Liver (tissue), 3 donors: ENCODE measurements around the gene PLB1.

Experiments used
- ATF3 ChIP-seq: IDR thresholded peaks from 2 replicates; pipeline ENCODE4 v1.6.1; 2016; ENCODE audit warnings: antibody characterized with exemption
- CTCF ChIP-seq: fragments of 150-350 bp; IDR thresholded peaks from 2 replicates; pipeline ENCODE4 v1.5.1; 2017; ENCODE audit warnings: improper control_type of control experiment, low read depth, low read length; ENCODE audit not compliant: missing input control
- EGR1 ChIP-seq, 2 donors: IDR thresholded peaks; 2 replicates each; pipeline ENCODE4 v1.6.1; 2016 to 2018; ENCODE audit warnings: antibody characterized with exemption in 2 of 2, low read depth in 2 of 2
- FOXA1 ChIP-seq: IDR thresholded peaks from 2 replicates; pipeline ENCODE4 v1.6.1; 2016; ENCODE audit warnings: antibody characterized with exemption
- HNF4G ChIP-seq: IDR thresholded peaks from 2 replicates; pipeline ENCODE4 v1.6.1; 2016; ENCODE audit warnings: antibody characterized with exemption
- JUND ChIP-seq, 2 donors: IDR thresholded peaks; 2 replicates each; pipeline ENCODE4 v1.6.1; 2016; ENCODE audit warnings: antibody characterized with exemption in 2 of 2
- MAX ChIP-seq: IDR thresholded peaks from 2 replicates; pipeline ENCODE4 v1.6.1; 2016; ENCODE audit warnings: antibody characterized with exemption
- RAD21 ChIP-seq, 2 donors: IDR thresholded peaks; 2 replicates each; pipeline ENCODE4 v1.6.1; 2016; ENCODE audit warnings: antibody characterized with exemption in 2 of 2, mild to moderate bottlenecking in 2 of 2
- REST ChIP-seq: IDR thresholded peaks from 2 replicates; pipeline ENCODE4 v1.6.1; 2016; ENCODE audit warnings: antibody characterized with exemption, mild to moderate bottlenecking
- RXRA ChIP-seq, 2 donors: IDR thresholded peaks; 2 replicates each; pipeline ENCODE4 v1.6.1; 2017 to 2018; ENCODE audit warnings: antibody characterized with exemption in 2 of 2, mild to moderate bottlenecking in 1 of 2
- SP1 ChIP-seq: IDR thresholded peaks from 2 replicates; pipeline ENCODE4 v1.6.1; 2018; ENCODE audit warnings: antibody characterized with exemption, mild to moderate bottlenecking
- TAF1 ChIP-seq: conservative IDR thresholded peaks from 2 replicates; pipeline ENCODE4 v1.6.1; 2016; ENCODE audit warnings: antibody characterized with exemption, mild to moderate bottlenecking
- YY1 ChIP-seq: IDR thresholded peaks from 2 replicates; pipeline ENCODE4 v1.6.1; 2016; ENCODE audit warnings: antibody characterized with exemption, mild to moderate bottlenecking
- ZBTB33 ChIP-seq: IDR thresholded peaks from 2 replicates; pipeline ENCODE4 v1.6.1; 2016; ENCODE audit warnings: antibody characterized with exemption
- donor health status: healthy.
- donor health status: healthy.

- TF ChIP-seq CTCF: no peak
- TF ChIP-seq FOXA1: no peak
- no peak for TF ChIP-seq TAF1
- TF ChIP-seq ZBTB33: no peak
- no peak for TF ChIP-seq RAD21 (IDR thresholded peaks at IDR 0.05)
- no peak for TF ChIP-seq YY1
- no peak for TF ChIP-seq JUND (IDR thresholded peaks at IDR 0.05)
- TF ChIP-seq MAX: no peak
- TF ChIP-seq SP1: no peak
- TF ChIP-seq RXRA (IDR thresholded peaks at IDR 0.05): no peak
- no peak for TF ChIP-seq REST
- no peak for TF ChIP-seq EGR1 (IDR thresholded peaks at IDR 0.05; ENCODE audit: low read depth in 2 of 2)
- no peak for TF ChIP-seq ATF3
- TF ChIP-seq HNF4G: no peak
Measured at GRCh38 chr2:28558158-28558820, 62.4 kb downstream of the PLB1 start.
